HL-60 (cell line): ENCODE measurements around the gene PTBP2.

ENCODE experiments used
- DNase-seq, 2 experiments: peaks; one replicate each; pipeline ENCODE4 v3.0.0-alpha.2; 2010 to 2020; ENCODE audit warnings: low read depth in 1 of 2, low spot score in 1 of 2
- H3K27ac ChIP-seq: fragments of 250-450 bp; sonication (Bioruptor Pico); replicated peaks from 2 replicates; pipeline ENCODE4 v1.5.1; 2020; ENCODE audit warnings: mild to moderate bottlenecking, moderate library complexity
- H3K27me3 ChIP-seq: fragments of 250-450 bp; sonication (Bioruptor Pico); 2 replicates; pipeline ENCODE4 v1.5.1; 2021; ENCODE audit warnings: mild to moderate bottlenecking, moderate library complexity; ENCODE audit not compliant: insufficient read depth, poor library complexity, severe bottlenecking
- H3K4me3 ChIP-seq: replicated peaks from 2 replicates; pipeline ENCODE4 v1.5.1; 2011; ENCODE audit warnings: mild to moderate bottlenecking, control low read depth, low read length; ENCODE audit not compliant: insufficient read depth
- GABPA ChIP-seq: IDR thresholded peaks from 2 replicates; pipeline ENCODE4 v1.6.1; 2012; ENCODE audit warnings: low read depth
- POLR2AphosphoS5 ChIP-seq: IDR thresholded peaks from 2 replicates; pipeline ENCODE4 v1.6.1; 2012; ENCODE audit warnings: low read depth
- SPI1 ChIP-seq: IDR thresholded peaks from 2 replicates; pipeline ENCODE4 v1.6.1; 2012; ENCODE audit warnings: low read depth, mild to moderate bottlenecking, borderline replicate concordance
- TF ChIP-seq, protein P1 (sequence below): IDR thresholded peaks from one replicate; pipeline ENCODE4 v1.5.1; 2011; ENCODE audit warnings: low read length, control low read depth, inconsistent platforms; ENCODE audit not compliant: insufficient read depth
- TF ChIP-seq, protein P2 (sequence below): IDR thresholded peaks from 2 replicates; pipeline ENCODE4 v1.6.1; 2012; ENCODE audit warnings: low read depth; ENCODE audit not compliant: insufficient replicate concordance

Gene PTBP2

DNA sequence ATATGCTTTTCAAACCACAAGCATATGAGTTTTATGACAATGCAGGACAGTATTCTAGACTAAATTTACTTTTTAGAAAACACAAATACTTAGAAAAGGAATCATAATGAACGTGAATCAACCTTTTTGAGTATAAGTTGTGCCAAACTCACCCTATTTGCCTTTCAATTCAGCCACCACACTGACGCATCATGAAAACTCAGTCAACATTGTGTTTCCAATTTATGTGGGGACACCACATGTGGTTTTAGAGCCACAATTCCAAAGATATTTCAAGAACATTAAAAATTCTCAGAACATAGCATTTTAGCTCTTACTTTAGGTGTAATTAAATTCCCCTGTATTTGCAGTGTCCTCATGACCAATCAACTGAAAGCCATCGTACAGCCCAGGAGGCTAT, 118.8 kb downstream of the PTBP2 start:
- Histone ChIP-seq H3K27me3 (no peaks in the 10 kb centered on the region), H3K4me3 (no peak overlapping the region), H3K27ac (no peak overlapping the region)
- no peak for TF ChIP-seq POLR2AphosphoS5
- TF ChIP-seq, protein P1, sequence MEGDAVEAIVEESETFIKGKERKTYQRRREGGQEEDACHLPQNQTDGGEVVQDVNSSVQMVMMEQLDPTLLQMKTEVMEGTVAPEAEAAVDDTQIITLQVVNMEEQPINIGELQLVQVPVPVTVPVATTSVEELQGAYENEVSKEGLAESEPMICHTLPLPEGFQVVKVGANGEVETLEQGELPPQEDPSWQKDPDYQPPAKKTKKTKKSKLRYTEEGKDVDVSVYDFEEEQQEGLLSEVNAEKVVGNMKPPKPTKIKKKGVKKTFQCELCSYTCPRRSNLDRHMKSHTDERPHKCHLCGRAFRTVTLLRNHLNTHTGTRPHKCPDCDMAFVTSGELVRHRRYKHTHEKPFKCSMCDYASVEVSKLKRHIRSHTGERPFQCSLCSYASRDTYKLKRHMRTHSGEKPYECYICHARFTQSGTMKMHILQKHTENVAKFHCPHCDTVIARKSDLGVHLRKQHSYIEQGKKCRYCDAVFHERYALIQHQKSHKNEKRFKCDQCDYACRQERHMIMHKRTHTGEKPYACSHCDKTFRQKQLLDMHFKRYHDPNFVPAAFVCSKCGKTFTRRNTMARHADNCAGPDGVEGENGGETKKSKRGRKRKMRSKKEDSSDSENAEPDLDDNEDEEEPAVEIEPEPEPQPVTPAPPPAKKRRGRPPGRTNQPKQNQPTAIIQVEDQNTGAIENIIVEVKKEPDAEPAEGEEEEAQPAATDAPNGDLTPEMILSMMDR: no peak
- TF ChIP-seq GABPA: no peak
- TF ChIP-seq, protein P2, sequence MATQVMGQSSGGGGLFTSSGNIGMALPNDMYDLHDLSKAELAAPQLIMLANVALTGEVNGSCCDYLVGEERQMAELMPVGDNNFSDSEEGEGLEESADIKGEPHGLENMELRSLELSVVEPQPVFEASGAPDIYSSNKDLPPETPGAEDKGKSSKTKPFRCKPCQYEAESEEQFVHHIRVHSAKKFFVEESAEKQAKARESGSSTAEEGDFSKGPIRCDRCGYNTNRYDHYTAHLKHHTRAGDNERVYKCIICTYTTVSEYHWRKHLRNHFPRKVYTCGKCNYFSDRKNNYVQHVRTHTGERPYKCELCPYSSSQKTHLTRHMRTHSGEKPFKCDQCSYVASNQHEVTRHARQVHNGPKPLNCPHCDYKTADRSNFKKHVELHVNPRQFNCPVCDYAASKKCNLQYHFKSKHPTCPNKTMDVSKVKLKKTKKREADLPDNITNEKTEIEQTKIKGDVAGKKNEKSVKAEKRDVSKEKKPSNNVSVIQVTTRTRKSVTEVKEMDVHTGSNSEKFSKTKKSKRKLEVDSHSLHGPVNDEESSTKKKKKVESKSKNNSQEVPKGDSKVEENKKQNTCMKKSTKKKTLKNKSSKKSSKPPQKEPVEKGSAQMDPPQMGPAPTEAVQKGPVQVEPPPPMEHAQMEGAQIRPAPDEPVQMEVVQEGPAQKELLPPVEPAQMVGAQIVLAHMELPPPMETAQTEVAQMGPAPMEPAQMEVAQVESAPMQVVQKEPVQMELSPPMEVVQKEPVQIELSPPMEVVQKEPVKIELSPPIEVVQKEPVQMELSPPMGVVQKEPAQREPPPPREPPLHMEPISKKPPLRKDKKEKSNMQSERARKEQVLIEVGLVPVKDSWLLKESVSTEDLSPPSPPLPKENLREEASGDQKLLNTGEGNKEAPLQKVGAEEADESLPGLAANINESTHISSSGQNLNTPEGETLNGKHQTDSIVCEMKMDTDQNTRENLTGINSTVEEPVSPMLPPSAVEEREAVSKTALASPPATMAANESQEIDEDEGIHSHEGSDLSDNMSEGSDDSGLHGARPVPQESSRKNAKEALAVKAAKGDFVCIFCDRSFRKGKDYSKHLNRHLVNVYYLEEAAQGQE: no peak
- no peak for TF ChIP-seq SPI1
- DNase-seq: no peak

DNA sequence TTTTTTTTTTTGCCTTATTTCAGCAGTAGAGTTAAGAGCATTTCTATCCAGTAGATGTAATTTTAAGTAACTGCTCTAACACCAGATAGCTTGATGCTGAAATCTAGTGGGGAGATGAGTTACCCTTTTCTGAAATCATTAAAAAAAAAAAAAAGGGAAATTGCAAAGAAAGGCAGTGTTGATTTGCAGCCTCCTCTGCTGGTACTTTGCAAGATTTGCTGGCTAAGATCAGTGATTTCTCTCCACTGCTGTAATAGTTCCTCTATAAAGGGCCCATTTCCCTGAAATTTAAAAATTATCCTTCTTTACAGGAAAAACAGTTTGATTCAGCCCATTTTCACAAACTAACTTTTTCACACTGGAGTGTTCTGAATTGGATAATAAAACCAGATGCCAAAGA, 120.6 kb downstream of the PTBP2 start:
- Histone ChIP-seq H3K27me3 (no peaks in the 10 kb centered on the region), H3K4me3 (no peak overlapping the region), H3K27ac (no peak overlapping the region)
- no peak for DNase-seq
- TF ChIP-seq GABPA: no peak
- TF ChIP-seq, protein P1: no peak

DNA sequence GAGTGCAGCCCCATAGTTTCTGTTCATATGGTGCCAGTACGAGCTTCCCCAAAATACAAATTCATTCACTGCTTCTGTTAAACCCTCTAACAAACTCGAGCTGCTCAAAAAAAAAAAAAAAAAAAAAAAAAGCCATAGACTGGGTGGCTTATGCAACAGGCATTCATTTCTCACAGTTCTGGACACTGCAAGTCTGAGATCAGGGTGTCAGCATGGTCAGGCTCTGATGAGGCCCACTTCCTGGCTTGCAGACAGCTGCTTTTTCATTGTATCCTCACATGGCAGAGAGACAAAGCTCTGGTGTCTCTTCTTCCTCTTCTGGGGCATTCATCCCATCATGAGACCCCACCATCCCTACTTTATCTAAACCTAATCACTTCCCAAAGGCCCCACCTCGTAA, 121.6 kb downstream of the PTBP2 start:
- H3K4me3 ChIP-seq: no peak overlapping the region
- no peaks in the 10 kb centered on the region for H3K27me3 ChIP-seq
- TF ChIP-seq GABPA: no peak
- TF ChIP-seq POLR2AphosphoS5: no peak
- TF ChIP-seq, protein P1: no peak
- TF ChIP-seq SPI1: no peak
- TF ChIP-seq, protein P2: no peak
- DNase-seq: peak; percentile 4 to 10
- H3K27ac ChIP-seq: no peak overlapping the region

DNA sequence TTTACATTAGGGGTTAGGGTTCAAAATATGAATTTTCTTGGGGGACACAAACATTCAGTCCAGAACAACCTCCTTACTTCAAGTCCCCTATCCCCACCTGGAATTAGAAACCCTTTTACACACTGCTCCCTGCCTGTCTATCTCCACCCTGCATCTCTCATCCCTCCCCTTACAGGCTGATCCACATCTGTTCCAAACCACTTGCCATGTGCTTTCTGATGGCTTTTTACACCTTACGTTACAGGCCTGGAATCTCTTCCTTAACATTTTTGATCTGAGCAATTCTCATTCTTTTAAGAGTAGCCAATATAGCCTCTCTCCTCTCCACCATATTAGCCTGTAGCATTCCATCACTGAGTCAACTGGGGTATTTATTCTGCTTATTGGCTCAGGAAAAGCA, 122.0 kb downstream of the PTBP2 start:
- TF ChIP-seq, protein P1: no peak
- TF ChIP-seq, protein P2: no peak
- TF ChIP-seq SPI1: no peak
- TF ChIP-seq POLR2AphosphoS5: no peak
- TF ChIP-seq GABPA: no peak
- no peak overlapping the region for H3K27ac ChIP-seq
- H3K27me3 ChIP-seq: no peaks in the 10 kb centered on the region
- no peak overlapping the region for H3K4me3 ChIP-seq
- DNase-seq: no peak
